Measurements from ENCODE around the gene FBXL12. TPM values are rescaled to one million over a fixed set of nuclear protein-coding genes. Genes with fewer than 3 reads are reported as not detected.

Gene FBXL12
- total and polyA plus RNA-seq, 2 of the 4 experiments (the other 2 are of a cell fraction) = 8.1 to 42.6 TPM

DNA sequence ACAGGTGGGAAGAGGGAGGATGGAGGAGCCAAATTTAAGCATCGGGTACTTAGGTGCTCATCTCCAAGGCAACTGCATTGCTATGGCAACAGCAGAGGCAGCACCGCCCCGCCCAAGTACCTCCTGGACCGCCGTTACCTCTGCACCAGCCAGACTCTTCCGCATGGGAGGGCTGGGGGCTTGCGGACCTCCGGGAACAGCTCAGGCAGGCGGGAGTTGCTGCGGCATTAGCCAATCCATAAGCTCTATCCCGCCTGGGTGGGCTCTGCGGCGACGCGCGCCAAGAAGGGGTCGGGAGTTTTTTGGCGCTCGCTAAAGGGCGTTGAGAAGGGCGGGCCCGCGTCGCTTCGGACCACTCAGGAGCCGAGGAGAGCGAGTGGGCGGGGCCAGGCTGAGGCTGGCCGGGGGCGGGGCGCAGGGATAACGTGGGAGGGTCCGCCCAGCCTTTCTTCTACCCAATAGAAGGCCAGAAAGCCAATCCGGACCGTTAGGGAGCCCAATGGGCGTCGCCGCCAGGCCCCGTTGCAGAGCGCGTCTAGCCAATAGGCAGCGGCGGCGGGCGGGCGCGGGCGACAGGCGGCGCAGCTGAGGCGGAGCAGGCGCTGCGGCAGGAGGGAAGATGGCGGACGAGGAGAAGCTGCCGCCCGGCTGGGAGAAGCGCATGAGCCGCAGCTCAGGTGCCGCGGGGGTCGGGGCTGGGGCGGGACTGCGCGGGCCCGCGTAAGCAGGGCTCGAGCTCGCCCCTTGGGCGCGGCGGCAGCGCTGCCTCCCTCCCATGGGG is 16.0 kb upstream of the FBXL12 start, which contains the start of gene PIN1:
Gene PIN1, plus strand, starts transcription at position 593 of the 781 bp plus-strand sequence. Its CDS starts 27 bp downstream, at position 620.
- Histone ChIP-seq H2AK9ac (replicated peaks; ENCODE audit: low read depth, low read length, poor library complexity) (peak within 1 kb of the TSS; percentile 75), H4K91ac (ENCODE audit: insufficient read depth, low read depth, low read length) (peak within 1 kb of the TSS; percentile 15; the same call in 1 of the 2 replicates), H3K4me1 (ENCODE audit: control insufficient read depth, insufficient read depth, low read length) (no peaks in the 10 kb centered on the region; the same call in 1 of the 2 replicates), H3K27ac (ENCODE audit: insufficient read depth, low read length) (peak within 1 kb of the TSS; percentile 44; the same call in 1 of the 2 replicates), H2AFZ (replicated peaks; ENCODE audit: low read length, poor library complexity) (peak within 1 kb of the TSS; percentile 92), H3K9me1 (ENCODE audit: insufficient read depth, low read length) (peaks cover 10% of the 10 kb centered on the region; the same call in 1 of the 2 replicates), H3K4me2 (ENCODE audit: low read depth, low read length) (peak within 1 kb of the TSS; percentile 85), H2BK20ac (ENCODE audit: low read depth, low read length) (no peak within 1 kb of the TSS), H4K8ac (ENCODE audit: low read depth in 2 of 2, low read length in 2 of 2) (peak within 1 kb of the TSS in 1 of 2 experiments; percentile 77; a peak in 1 of 4 replicates), H2BK15ac (ENCODE audit: low read depth, low read length) (no peak within 1 kb of the TSS), H3K4ac (ENCODE audit: low read depth, low read length) (peak within 1 kb of the TSS; percentile 28), H2BK5ac (ENCODE audit: low read depth, low read length, poor library complexity, severe bottlenecking) (peak within 1 kb of the TSS; percentile 49), H3K18ac (ENCODE audit: low read depth, low read length) (no peak within 1 kb of the TSS), H3K56ac (ENCODE audit: extremely low read depth, insufficient read depth, low read length) (0 out of 2 replicates have a peak within 1 kb of the TSS, but pooled peaks have one; percentile 16), H2BK120ac (ENCODE audit: low read depth, low read length) (no peak within 1 kb of the TSS), H3K4me3 (ENCODE audit: insufficient read depth, low read depth, low read length) (peak within 1 kb of the TSS; percentile 88), H3K9me3 (ENCODE audit: control insufficient read depth, insufficient read depth, low read length) (no peaks in the 10 kb centered on the region), H2AK5ac (ENCODE audit: low read depth, low read length) (peak within 1 kb of the TSS; percentile 20), H3K23ac (ENCODE audit: low read depth, low read length) (peak within 1 kb of the TSS; percentile 48; the same call in 1 of the 2 replicates), H4K20me1 (ENCODE audit: insufficient read depth, low read length) (peaks cover 3% of the 10 kb centered on the region; the same call in 1 of the 2 replicates), H3K36me3 (ENCODE audit: control insufficient read depth, insufficient read depth, low read length) (peaks cover 12% of the 10 kb centered on the region), H3K14ac (replicated peaks; ENCODE audit: low read depth, low read length) (peak within 1 kb of the TSS; percentile 71), H4K5ac (ENCODE audit: low read depth, low read length) (no peak within 1 kb of the TSS), H3K79me1 (ENCODE audit: low read depth in 1 of 2, low read length in 2 of 2) (peaks cover 21 to 64% of the 10 kb centered on the region in 2 experiments), H3K9ac (ENCODE audit: low read depth, low read length) (peak within 1 kb of the TSS; percentile 53), H3K27me3 (ENCODE audit: control insufficient read depth, insufficient read depth, low read length) (no peaks in the 10 kb centered on the region)
- ATAC-seq (ENCODE audit: low read depth) (peak; percentile 98), DNase-seq (peak; percentile 97)
- WGBS, 2 experiments (ENCODE audit: extremely low coverage in 2 of 2, insufficient read length in 1 of 2) = 1% methylated on average over 55 of the region's 73 CpGs; no CpG with 5 or more reads in 1 of the 2 experiments
- dilution Hi-C loops (cut with HindIII; ENCODE audit: low sequenced_read_pairs, unreplicated experiment) = no loop called here
- ChIA-PET CTCF (interaction anchor here (0.6 kb wide), 1 partner anchor 18 kb away, joined by 3 read pairs; no protein-coding TSS in a partner anchor), POLR2A (ENCODE audit: unreplicated experiment) (interaction anchor here (0.6 to 0.7 kb wide), 4 partner anchors 10 to 1914 kb away, joined by 3 to 18 read pairs (median 10); no protein-coding TSS in a partner anchor)
- in situ Hi-C loops (cut with MboI; ENCODE audit: low sequenced_read_pairs) = no loop called here
- BruUV-seq (replicated peaks) = no TSS peak
- intact Hi-C loops (cut with micrococcal nuclease) = no loop called here
- TF ChIP-seq FOS (IDR thresholded peaks at IDR 0.05; ENCODE audit: low read depth, low read length) = peak; percentile 73; the same call in 1 of the 2 replicates
- TF ChIP-seq MAFK (IDR thresholded peaks at IDR 0.05; ENCODE audit: low read depth, low read length) = no peak
- peak; percentile 46; the same call in 1 of the 2 replicates for TF ChIP-seq POLR2A (IDR thresholded peaks at IDR 0.05; ENCODE audit: low read depth, low read length)
- no peak for TF ChIP-seq BHLHE40 (IDR thresholded peaks at IDR 0.05; ENCODE audit: low read depth, low read length)
- peak; percentile 76 for TF ChIP-seq RCOR1 (IDR thresholded peaks at IDR 0.05; ENCODE audit: insufficient replicate concordance, low read length)
- TF ChIP-seq, protein P1, sequence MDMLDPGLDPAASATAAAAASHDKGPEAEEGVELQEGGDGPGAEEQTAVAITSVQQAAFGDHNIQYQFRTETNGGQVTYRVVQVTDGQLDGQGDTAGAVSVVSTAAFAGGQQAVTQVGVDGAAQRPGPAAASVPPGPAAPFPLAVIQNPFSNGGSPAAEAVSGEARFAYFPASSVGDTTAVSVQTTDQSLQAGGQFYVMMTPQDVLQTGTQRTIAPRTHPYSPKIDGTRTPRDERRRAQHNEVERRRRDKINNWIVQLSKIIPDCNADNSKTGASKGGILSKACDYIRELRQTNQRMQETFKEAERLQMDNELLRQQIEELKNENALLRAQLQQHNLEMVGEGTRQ (IDR thresholded peaks at IDR 0.05; ENCODE audit: low read depth, low read length) = 0 out of 2 replicates have a peak, but pooled peaks have one; percentile 9
- peak; percentile 72; the same call in 1 of the 2 replicates for TF ChIP-seq MXI1 (IDR thresholded peaks at IDR 0.05; ENCODE audit: borderline replicate concordance, low read depth, low read length)
- TF ChIP-seq RAD21 (IDR thresholded peaks at IDR 0.05; ENCODE audit: low read length) = no peak
- TF ChIP-seq, protein P2, sequence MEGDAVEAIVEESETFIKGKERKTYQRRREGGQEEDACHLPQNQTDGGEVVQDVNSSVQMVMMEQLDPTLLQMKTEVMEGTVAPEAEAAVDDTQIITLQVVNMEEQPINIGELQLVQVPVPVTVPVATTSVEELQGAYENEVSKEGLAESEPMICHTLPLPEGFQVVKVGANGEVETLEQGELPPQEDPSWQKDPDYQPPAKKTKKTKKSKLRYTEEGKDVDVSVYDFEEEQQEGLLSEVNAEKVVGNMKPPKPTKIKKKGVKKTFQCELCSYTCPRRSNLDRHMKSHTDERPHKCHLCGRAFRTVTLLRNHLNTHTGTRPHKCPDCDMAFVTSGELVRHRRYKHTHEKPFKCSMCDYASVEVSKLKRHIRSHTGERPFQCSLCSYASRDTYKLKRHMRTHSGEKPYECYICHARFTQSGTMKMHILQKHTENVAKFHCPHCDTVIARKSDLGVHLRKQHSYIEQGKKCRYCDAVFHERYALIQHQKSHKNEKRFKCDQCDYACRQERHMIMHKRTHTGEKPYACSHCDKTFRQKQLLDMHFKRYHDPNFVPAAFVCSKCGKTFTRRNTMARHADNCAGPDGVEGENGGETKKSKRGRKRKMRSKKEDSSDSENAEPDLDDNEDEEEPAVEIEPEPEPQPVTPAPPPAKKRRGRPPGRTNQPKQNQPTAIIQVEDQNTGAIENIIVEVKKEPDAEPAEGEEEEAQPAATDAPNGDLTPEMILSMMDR (conservative IDR thresholded peaks at IDR 0.05; ENCODE audit: low read depth, low read length) = peak; percentile 82
- TF ChIP-seq MAZ (IDR thresholded peaks at IDR 0.05; ENCODE audit: borderline replicate concordance, low read depth, low read length) = peak; percentile 26; the same call in 1 of the 2 replicates
